HG03280 (cell line): ENCODE results near the gene FFAR2.
"Not testable (repeated sequence)": the region's sequence is repeated elsewhere in the genome, so short reads cannot be mapped to it uniquely, and the experiment has no call there.

Source experiments
- ATAC-seq: cut with Tn5 transposase; IDR thresholded peaks from one replicate; pipeline ENCODE4 v1.9.1; 2021; ENCODE audit warnings: mild to moderate bottlenecking, moderate library complexity; ENCODE audit not compliant: unreplicated experiment

The FFAR2 gene

GRCh38 chr19:35423406-35423805, 24.7 kb upstream of the FFAR2 start:
- not testable (repeated sequence) for ATAC-seq

GRCh38 chr19:35425682-35426081, 22.4 kb upstream of the FFAR2 start:
- no peak for ATAC-seq

- no peak for ATAC-seq
Measured at GRCh38 chr19:35427187-35427586, 20.9 kb upstream of the FFAR2 start.

GRCh38 chr19:35429698-35430408, 18.2 kb upstream of the FFAR2 start:
- no peak for ATAC-seq

GRCh38 chr19:35430409-35431144, 17.5 kb upstream of the FFAR2 start:
- no peak for ATAC-seq

GRCh38 chr19:35431145-35431807, 16.8 kb upstream of the FFAR2 start:
- ATAC-seq: no peak

- no peak for ATAC-seq
Measured at GRCh38 chr19:35432911-35433310, 15.1 kb upstream of the FFAR2 start.

- ATAC-seq: no peak
Measured at GRCh38 chr19:35433448-35433847, 14.6 kb upstream of the FFAR2 start.

GRCh38 chr19:35435896-35436295, 12.2 kb upstream of the FFAR2 start:
- no peak for ATAC-seq

GRCh38 chr19:35436477-35437405, 11.3 kb upstream of the FFAR2 start:
- no peak for ATAC-seq

- ATAC-seq: no peak
Measured at GRCh38 chr19:35437406-35437951, 10.6 kb upstream of the FFAR2 start.

- no peak for ATAC-seq
Measured at GRCh38 chr19:35438096-35438495, 10.0 kb upstream of the FFAR2 start.

- ATAC-seq: no peak
Measured at GRCh38 chr19:35438527-35438926, 9.5 kb upstream of the FFAR2 start.

- ATAC-seq: no peak
Measured at GRCh38 chr19:35439921-35440320, 8.1 kb upstream of the FFAR2 start.

- no peak for ATAC-seq
Measured at GRCh38 chr19:35442091-35442490, 6.0 kb upstream of the FFAR2 start.

- ATAC-seq: no peak
Measured at GRCh38 chr19:35444735-35445134, 3.3 kb upstream of the FFAR2 start.

- ATAC-seq: no peak
Measured at GRCh38 chr19:35445826-35446593, 2.0 kb upstream of the FFAR2 start.

- ATAC-seq: no peak
Measured at GRCh38 chr19:35449359-35450043, 1.4 kb downstream of the FFAR2 start.
